ENCODE data around the gene IFIT1B.

DNA sequence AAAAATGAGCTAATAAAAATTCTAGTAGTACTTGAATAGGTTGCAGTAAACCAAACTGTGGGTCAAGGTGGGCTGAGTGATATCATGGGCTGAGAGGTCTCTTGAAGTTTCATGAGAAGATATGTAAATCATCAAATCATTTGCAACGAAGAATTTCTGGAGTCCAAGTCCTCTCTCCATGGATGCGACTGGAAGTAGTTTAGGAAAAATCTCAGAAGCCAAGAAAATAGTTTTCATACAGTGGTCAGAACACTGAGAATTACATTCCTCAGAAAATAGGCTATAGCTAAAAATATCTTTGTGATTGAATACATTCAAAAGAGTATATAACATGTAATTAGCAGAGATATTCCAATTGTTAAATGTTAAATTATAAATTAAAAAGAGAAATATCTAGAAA is 10.9 kb downstream of the IFIT1B start:
- TF ChIP-seq GATA3 (IDR thresholded peaks at IDR 0.05; ENCODE audit: low read depth, low read length) (no peak), GATA2 (IDR thresholded peaks at IDR 0.05; ENCODE audit: low read depth, low read length) (no peak)

All from SH-SY5Y (cell line).